ENCODE results near the gene MAMDC4.
"Not testable (repeated sequence)": the region's sequence is repeated elsewhere in the genome, so short reads cannot be mapped to it uniquely, and the experiment has no call there.

MAMDC4 gene

GRCh38 chr9:136851941-136852663, at the start of gene MAMDC4:
MAMDC4 (plus strand) TSS chr9:136852346; CDS start chr9:136852417, 71 bp downstream.
- DNase-seq (ENCODE audit: low read depth, low spot score), result no peak

DNA sequence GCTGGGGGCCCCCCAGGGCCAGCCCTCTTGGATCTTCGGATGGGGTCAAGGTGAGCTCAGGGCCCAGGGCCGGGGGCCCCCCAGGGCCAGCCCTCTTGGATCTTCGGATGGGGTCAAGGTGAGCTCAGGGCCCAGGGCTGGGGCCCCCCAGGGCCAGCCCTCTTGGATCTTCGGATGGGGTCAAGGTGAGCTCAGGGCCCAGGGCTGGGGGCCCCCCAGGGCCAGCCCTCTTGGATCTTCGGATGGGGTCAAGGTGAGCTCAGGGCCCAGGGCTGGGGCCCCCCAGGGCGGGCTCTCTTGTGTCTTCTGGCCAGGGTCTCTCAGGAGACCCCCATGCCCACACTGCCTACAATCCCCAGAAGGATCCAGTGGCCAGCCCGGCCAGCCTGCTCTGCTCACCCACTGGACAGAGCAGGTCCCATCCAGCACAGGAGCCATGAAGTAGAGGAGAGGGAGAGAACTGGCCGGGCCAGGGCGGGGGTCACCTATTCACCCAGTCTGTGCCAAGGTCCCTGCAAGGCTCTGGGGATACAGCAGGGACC, 49.1 kb upstream of the MAMDC4 start:
- DNase-seq (ENCODE audit: low read depth, low spot score), result not testable (repeated sequence)

GRCh38 chr9:136803551-136804508, 48.3 kb upstream of the MAMDC4 start:
- DNase-seq (ENCODE audit: low read depth, low spot score), result no peak

DNA sequence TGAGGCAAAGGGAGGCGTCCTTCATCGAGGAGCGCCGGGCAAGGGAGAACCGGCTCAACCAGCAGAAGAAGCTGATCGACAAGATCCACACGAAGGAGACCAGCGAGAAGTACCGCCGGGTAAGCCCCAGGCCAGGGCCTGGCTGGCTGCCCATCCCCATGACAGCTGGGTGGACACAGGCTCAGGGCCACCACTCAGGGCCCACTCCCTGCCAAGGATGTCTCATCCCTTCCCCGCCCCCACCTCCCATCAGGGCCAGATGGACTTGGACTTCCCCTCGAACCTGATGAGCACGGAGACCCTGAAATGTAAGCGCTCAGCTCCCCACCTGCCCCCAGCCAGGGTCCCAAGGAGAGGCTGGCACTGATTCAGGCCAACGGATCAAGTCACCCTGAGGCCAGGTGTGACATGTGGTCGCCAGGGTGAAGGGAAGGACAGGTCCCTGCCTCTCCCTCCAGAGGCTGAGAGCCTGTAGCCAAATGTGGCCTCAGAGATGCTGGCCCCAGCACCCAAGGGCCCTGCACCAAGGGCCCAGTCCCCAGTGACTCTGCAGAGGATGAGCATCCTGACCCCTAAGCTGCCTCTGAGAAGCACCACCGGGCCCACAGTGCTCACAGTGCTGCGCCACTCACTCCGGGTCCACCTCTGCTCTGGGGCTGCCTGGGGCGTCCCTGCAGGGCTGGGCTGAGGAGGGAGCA, 47.5 kb upstream of the MAMDC4 start:
- no peak for DNase-seq (ENCODE audit: low read depth, low spot score)

- no peak for DNase-seq (ENCODE audit: low read depth, low spot score)
Measured at GRCh38 chr9:136805207-136805740, 46.9 kb upstream of the MAMDC4 start.

DNA sequence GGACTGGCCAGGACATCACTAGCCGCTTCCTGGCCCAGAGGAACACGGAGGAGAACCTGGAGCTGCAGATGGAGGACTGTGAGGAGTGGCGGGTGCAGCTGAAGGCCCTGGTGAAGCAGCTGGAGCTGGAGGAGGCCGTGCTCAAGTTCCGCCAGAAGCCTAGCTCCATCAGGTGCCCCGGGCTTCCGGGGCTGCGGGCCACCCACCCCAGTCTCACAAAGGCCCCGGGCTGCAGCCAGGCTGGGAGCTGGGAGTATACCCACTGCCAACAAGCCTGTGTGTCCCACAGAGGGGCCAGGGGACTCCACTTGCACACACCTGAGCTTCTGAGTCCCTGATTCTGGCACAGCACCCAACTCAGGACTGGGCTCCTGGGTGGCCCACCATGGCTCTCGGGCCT, 46.1 kb upstream of the MAMDC4 start:
- DNase-seq (ENCODE audit: low read depth, low spot score), result no peak

DNA sequence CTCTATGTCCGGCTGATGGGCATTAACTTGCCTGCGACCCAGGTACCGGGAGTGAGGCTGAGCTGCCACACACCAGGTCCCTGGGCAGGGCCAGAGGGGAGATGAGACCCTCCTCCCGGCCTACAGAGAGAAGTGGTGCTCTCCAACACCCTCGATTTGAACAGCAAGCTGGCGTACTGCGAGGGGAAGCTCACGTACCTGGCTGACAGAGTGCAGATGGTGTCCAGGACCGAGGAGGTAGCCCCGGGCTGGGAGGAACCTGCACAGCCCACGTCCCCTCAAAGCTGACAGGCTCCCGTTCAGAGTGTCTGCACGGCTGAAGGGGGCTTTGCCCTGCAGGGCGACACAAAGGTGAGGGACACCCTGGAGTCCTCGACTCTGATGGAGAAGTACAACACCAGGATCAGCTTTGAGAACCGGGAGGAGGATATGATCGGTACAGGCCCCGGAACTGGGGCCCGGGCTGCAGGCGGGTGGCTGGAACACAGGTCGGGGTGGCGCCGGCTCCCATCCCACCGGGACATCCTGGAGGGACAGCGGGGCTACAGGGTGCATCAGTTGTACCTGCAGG, 45.4 kb upstream of the MAMDC4 start:
- no peak for DNase-seq (ENCODE audit: low read depth, low spot score)

DNA sequence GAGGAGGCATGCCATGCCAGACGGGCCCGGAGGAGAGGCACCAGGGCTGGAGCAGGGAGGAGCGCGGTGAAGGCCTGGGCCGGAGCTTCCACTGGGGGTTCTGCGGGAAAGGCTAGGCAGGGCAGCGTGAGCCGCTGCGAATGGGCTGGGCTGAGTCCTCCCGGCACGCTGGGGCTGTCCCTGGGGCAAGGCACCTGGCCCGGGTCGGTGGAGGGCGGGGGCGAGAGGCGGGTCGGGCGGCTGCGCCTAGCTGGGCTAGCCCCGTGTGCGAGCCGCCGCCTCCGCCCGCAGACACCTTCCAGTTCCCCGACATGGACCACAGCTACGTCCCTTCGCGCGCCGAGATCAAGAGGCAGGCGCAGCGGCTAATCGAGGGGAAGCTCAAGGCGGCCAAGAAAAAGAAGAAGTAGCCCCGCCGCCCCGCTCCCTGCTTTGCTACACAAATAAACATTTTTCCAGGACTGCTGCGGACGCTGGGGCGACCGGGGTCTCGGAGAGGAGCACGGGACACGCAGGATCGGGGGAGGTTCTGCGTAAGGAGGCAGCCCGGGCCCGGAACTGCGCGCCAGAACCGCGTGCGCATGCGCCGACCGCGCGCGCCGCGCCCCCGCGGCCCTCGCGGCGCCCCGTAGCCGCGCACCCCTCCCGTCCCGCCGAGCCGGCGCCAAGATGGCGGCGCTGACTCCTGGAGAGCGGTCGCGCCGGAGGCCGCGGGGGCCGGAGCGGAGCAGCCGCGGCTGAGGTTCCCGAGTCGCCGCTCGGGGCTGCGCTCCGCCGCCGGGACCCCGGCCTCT, 44.7 kb upstream of the MAMDC4 start, which contains the start of gene RABL6:
RABL6 (plus strand) TSS at position 668 of the 794 bp plus-strand sequence. CDS start 249 bp downstream, outside the sequence.
- peak; percentile 94 for DNase-seq (ENCODE audit: low read depth, low spot score)

DNA sequence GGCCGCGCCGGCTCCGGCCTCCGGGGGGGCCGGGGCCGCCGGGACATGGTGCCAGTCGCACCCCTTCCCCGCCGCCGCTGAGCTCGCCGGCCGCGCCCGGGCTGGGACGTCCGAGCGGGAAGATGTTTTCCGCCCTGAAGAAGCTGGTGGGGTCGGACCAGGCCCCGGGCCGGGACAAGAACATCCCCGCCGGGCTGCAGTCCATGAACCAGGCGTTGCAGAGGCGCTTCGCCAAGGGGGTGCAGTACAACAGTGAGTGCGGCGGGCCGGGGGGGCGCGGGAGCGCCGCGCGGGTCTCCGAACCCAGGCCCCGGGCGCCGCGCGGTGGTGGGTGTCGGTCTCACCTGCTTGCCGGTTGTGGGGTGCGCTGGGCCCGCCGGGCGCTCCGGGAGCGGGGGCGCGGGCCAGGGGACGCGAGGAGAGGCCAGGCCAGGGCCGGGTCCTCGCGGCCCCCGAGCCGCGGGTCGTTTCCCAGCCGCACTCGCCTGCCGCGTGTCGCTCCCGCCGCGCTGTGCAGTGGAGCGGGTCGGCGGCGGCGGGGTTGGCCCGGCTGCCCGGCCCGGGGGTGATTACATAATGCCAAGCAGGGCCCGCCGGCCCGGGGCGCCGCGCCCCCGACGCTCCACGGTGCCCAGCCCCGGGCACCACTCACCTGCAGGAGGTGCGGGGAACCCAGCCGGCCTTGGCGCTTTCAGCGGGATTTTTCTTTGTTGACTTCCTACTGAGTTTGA, 43.9 kb upstream of the MAMDC4 start:
- no peak for DNase-seq (ENCODE audit: low read depth, low spot score)

DNA sequence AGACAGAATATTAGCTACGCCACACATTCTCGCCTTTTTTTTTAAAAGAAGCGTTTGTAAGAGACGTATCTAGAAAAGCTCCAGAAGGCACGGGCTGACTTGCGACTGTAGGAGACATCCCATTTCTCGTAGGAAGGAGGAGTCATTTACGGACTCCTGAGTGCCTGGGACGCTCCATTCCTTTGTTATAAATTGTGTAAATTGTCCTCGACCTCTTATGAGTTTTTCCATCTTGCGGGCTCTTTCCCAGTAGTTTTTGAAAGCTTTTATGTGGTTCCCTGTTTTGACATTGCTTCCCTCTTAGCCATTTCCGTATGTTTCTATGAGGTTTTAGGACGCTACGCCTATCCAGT, 43.4 kb upstream of the MAMDC4 start:
- DNase-seq (ENCODE audit: low read depth, low spot score), result peak; percentile 42

DNA sequence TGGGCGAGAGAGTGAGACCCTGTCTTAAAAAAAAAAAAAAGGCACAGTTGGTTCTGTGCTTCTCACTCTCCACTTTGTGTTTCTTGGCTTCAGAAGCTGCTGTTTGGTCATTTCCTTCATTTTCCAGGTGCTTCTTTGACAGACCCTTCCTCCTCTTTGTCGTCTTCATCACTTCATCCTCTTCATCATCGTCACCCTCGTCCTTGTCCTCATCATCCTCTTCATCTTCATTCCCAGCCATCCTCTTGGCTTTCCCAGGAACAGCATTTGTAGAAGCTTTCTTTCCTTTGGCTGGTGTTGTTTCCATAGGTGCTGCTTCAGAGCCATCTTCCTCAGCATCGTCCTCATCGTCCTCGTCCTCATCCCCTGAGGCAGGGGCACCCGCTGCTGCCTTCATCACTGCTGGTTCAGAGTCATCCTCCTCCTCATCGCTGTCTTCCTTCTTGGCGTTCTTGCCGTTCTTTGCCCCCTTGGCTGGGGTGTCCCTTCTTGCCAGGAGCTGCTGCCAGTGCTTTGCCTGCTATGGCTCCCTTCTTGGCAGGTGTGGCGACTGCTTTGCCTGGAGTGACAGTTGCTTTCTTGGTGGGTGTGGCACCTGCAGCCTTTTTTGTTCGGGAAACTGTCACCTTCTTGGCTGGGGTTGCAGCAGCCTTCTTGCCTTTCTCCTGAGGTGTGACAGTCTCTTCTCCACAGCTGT, 37.3 kb upstream of the MAMDC4 start:
- DNase-seq (ENCODE audit: low read depth, low spot score), result no peak

DNA sequence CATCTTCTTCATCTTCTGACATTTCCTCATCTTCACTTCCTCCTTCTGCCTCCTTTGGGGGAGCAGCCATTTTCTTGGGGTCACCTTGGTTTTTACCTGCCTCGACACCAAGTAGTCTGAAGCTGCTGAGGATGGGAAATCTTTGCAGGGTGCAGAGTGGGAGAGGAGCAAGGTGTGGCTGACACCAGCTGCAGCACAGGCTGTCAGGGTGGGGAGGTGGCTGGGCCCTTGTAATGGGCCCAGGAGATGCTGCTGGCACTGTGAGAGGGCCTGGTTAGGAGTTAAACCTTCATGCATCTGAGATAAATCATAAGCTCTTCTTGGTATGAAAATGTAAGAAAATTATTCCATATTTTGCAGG, 36.7 kb upstream of the MAMDC4 start:
- DNase-seq (ENCODE audit: low read depth, low spot score), result no peak

GRCh38 chr9:136820971-136821825, 30.9 kb upstream of the MAMDC4 start:
- peak; percentile 82 for DNase-seq (ENCODE audit: low read depth, low spot score)

GRCh38 chr9:136821826-136822544, 30.2 kb upstream of the MAMDC4 start:
- no peak for DNase-seq (ENCODE audit: low read depth, low spot score)

- no peak for DNase-seq (ENCODE audit: low read depth, low spot score)
Measured at GRCh38 chr9:136823136-136824046, 28.8 kb upstream of the MAMDC4 start.

DNA sequence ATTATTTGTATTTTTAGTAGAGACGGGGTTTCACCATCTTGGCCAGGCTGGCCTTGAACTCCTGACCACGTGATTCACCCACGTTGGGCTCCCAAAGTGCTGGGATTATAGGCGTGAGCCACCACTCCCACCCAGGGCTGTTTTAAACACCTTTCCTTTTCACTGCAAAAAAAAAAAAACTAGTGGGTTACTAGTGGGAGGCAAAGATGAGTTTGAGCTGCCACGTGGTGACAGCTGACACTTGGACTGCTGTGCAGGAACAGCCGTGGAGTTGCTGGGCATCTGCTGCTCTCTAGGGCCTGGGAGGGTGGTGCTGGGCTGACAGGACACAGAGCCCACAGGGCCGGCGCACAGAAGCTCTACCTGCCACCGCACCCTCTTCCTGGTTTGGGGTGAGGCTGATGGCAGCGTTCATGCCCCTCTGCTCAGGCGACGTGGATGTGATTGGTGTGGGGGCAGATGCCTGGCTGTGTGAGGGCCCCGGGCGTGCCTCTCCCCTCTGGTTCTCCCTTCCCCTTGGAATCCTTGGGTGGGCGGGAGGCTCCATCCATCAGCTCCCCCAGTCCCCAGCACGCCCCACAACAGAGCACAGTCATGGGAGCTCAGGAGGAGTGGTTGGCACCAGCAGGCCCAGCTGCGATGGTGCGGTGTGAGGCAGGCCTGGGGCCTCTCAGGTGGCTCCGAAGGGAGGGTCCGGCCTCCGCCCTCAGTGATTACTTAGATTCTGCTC, 27.5 kb upstream of the MAMDC4 start:
- no peak for DNase-seq (ENCODE audit: low read depth, low spot score)

All from astrocyte of the hippocampus (primary cell).